ENCODE data around the gene RPH3AL.
"Not testable (repeated sequence)": the region's sequence is repeated elsewhere in the genome, so short reads cannot be mapped to it uniquely, and the experiment has no call there.

RPH3AL gene

GRCh38 chr17:335691-336090 is 16.9 kb downstream of the RPH3AL start:
- DNase-seq = peak; percentile 47

- no peak for DNase-seq
These were observed 17.6 kb downstream of the RPH3AL start for GRCh38 chr17:334974-335481.

- DNase-seq = no peak
These were observed 18.8 kb downstream of the RPH3AL start for GRCh38 chr17:333626-334396.

- DNase-seq = no peak
These were observed 19.9 kb downstream of the RPH3AL start for GRCh38 chr17:332558-333322.

- no peak for DNase-seq
These were observed 20.6 kb downstream of the RPH3AL start for GRCh38 chr17:332023-332422.

GRCh38 chr17:330993-331701 is 21.5 kb downstream of the RPH3AL start:
- no peak for DNase-seq

- DNase-seq = no peak
These were observed 22.7 kb downstream of the RPH3AL start for GRCh38 chr17:329784-330420.

- no peak for DNase-seq
These were observed 24.6 kb downstream of the RPH3AL start for GRCh38 chr17:327971-328370.

- no peak for DNase-seq
These were observed 25.3 kb downstream of the RPH3AL start for GRCh38 chr17:327296-327695.

- DNase-seq = no peak
These were observed 26.5 kb downstream of the RPH3AL start for GRCh38 chr17:326010-326621.

GRCh38 chr17:325270-326009 is 27.2 kb downstream of the RPH3AL start:
- DNase-seq = no peak

- no peak for DNase-seq
These were observed 28.7 kb downstream of the RPH3AL start for GRCh38 chr17:323721-324571.

GRCh38 chr17:323181-323580 is 29.4 kb downstream of the RPH3AL start:
- DNase-seq = no peak

GRCh38 chr17:322006-322780 is 30.4 kb downstream of the RPH3AL start:
- DNase-seq = no peak

GRCh38 chr17:321386-321941 is 31.1 kb downstream of the RPH3AL start:
- DNase-seq = no peak

- DNase-seq = peak; percentile 51
These were observed 31.7 kb downstream of the RPH3AL start for GRCh38 chr17:320809-321385.

- DNase-seq = no peak
These were observed 32.5 kb downstream of the RPH3AL start for GRCh38 chr17:320139-320538.

- no peak for DNase-seq
These were observed 33.3 kb downstream of the RPH3AL start for GRCh38 chr17:319266-319665.

- not testable (repeated sequence) for DNase-seq
These were observed 35.5 kb downstream of the RPH3AL start for GRCh38 chr17:317070-317469.
